Epidermal melanocyte (primary cell): ENCODE results near the gene FAM174B.
"Not testable (repeated sequence)": the region's sequence is repeated elsewhere in the genome, so short reads cannot be mapped to it uniquely, and the experiment has no call there.

ENCODE experiments used
- DNase-seq: peaks from one replicate; pipeline ENCODE4 v3.0.0; 2011; ENCODE audit warnings: low spot score; ENCODE audit not compliant: insufficient read length

FAM174B gene

DNA sequence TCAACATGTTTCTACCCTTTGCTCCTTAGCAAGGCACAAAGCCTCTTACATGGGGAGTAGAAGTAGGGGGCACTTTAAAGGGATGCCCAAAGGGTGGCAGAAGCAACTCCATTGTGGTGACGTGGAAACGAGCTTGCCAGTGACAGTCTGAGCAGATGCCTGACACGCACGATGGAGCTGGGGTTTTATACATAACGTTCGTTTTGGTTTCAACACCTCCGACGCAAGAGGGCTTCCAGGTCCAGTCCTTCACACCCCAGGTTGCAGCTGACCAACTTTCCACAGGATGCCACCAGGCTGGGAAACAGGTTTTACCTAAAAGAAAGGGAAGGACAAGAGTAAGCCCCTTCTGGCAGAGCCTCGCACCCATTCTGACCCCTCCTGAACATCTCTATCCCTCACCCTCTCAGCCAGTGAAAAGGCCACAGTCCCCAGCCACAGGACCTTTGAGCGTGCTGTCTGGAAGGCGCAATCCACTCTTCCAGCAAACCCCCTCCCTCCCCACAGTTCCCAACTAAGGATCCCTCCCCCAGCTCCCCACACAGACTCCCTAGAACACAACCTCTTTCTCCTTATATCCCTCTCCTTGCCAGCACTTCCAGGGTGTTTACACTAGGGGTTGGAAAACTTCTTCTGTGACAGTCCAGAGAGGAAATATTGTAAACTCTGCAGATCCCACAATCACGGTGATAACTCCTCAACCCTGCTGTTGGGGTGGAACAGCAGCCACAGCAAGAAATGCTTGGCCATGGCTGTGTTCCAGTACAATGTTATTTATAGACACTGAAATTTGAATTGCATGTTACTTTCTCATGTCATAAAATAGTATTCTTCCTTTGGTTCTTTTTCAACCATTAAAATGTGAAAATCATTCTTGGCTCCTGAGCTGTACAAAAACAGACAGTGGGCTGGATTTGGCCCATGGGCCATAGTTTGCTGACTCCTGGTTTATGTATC is 36.2 kb downstream of the FAM174B start:
- no peak for DNase-seq

DNA sequence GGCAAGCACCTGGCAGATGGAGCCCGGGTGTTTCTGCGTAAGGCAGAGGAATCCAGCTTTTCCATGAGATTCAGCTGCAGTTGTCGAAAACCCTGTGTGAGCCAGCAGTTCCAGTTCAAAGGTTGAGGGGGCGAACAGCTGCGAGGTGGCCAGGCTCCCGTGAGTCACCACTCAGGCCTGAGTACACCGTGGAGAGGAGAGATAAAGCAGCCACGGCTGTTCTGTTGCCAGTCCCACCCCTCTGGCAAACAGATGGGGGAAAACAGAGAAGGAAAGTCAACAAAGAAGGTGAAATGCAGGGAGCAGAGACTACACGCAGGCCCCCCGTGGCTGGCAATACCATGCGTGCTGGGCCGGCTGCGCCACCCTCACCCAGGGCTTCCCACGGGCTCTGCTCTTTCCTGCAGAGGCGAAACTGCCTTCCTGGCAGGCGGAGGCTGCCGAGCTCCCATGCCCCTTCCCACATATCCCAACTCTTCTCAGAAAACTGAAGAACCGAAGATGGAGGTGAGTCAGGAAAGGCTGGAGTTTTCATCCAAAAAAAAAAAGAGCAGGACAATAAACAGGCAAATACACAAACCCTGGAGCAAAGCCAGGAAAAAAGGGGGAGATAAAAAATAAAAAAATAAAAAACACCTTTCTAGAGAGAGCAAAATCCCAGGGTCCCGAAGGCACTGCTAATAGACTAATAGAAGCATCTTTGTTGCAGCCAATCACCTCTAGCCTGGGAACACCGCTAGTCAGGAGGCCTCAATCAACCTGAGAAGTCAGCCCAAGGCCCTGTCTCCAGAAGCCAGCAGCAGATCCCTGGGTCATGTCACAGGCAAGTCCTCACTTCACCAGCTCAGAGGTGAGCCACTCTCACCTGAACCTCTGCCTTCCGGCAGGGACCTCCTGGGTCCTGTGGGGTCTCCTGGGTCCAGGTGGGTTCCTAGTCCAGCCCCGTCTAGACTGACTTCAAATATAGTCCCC is 37.7 kb downstream of the FAM174B start:
- no peak for DNase-seq

GRCh38 chr15:92616621-92617548 is 38.7 kb downstream of the FAM174B start:
- DNase-seq: no peak

GRCh38 chr15:92614791-92615785 is 40.5 kb downstream of the FAM174B start:
- DNase-seq: no peak

DNA sequence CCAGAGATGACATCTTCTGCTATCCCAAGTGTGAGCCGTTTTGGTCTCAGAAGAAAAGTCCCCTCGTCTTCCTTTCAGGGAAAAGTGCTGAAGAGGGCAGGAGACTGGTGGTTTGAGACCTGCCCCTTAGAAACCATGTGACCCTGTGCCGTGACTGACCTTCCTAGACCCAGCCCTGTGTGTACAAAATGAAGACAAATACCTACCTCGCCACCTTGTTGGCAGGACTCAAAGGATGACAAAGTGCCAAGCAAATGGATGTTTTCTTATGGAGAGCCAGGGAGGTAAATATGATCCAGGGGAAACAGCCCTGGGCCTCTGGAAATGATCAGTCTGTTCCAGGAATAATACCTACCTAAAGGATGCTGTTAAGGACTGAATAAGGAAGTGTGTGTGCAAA is 41.3 kb downstream of the FAM174B start:
- DNase-seq: no peak

DNA sequence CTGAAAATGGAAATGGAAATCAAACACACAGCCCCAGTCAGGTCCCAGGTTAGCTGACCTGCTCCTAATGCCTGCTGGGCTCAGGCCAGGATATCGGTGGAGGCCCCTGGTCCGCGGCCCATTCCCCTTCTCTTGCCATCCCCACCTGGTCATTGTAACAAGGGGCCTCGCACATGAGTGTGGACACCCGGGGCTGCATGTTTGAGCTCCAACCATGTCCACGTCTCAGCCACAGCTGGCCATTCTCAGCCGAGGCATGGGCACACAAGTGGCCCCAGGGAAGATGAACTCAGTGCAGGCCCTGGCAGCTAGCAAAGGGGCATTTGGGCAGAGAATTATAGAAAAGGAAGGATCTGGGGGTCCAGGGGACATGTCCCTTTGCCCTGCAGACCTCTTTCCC is 41.7 kb downstream of the FAM174B start:
- DNase-seq: no peak

GRCh38 chr15:92612891-92613290 is 42.7 kb downstream of the FAM174B start:
- no peak for DNase-seq

GRCh38 chr15:92611995-92612745 is 43.4 kb downstream of the FAM174B start:
- DNase-seq: no peak

DNA sequence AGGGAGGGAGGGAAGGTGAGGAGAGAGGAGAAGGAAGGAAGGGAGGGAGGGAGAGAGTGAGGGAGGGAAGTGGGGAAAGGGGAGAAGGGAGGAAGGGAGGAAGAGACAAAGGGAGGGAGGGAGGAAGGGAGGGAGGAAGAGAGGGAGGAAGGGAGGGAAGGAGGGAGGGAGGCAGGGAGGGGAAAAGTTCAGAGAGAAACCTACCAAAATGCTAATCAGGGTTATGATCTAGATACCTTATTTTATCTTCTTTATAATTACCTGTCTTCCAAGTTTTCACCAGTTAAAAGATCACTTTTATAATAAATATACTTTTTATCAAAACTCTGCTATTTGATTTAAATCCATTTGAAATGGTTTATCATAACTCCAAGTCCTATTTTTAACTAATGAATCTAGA is 44.4 kb downstream of the FAM174B start:
- DNase-seq: no peak

DNA sequence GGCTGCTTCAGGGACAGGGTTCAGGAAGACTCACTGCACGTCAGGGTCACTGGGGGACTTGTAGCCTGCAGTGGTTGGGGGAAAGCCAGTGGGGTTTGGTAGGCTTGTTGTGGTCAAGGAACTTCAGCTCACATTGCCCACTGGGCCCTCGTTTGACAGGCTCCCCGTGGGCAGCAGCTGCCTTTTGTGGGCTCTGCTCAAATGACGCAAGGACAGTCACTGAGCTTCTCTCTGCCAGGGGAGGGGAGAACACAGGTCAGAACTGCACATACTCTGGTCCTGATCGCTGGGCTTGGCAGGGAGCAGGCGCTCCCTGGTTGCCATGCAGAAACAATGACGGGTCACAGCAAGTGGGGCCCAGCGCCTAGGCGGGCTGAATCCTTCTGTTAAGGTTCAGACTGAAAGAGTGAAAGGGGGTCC is 45.5 kb downstream of the FAM174B start:
- DNase-seq: no peak

- no peak for DNase-seq
Observed at GRCh38 chr15:92608866-92609700, 46.5 kb downstream of the FAM174B start.

DNA sequence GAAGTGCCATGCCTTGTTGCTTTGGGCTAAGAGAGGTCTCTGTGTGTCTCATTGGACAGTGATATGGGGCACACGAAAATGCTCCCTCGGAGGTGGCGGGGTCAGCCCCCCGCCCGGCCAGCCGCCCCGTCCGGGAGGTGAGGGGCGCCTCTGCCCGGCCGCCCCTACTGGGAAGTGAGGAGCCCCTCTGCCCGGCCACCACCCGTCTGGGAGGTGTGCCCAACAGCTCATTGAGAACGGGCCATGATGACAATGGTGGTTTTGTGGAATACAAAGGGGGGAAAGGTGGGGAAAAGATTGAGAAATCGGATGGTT is 48.8 kb downstream of the FAM174B start:
- DNase-seq: not testable (repeated sequence)

DNA sequence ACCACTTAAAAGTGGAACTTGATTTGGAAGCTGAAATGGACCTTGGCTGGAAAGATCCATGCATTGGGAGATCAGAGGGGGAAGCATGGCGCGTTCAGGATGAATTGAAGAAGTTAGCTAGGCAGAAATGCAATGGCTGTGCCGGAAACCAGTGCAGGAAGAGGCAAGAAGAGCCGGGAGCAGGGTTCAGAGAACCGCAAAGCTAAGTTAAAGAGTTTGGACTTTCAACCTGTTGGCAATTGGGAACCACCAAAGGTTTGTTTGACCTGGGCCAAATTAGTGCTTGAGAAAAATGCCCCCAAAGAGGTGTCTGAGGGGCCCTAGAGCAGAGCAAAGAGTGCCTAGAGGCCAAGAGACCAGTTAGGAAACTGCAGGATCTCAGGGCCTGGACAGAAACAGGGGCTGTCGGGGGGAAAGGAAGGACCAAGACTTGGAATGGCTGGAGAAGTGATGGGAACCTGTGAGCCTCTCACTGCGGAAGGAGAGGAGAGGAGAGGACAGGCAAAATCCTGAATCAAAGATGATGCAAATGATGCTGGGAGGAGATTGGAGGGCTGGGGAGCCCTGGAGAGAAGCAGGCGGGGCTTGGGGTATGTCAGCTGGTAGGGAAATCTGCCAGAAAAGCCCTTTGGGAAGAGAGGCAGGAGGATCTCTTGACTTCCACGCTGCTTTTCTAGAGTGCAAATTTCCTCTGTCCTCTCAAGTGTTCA is 49.3 kb downstream of the FAM174B start:
- no peak for DNase-seq

- DNase-seq: no peak
Observed at GRCh38 chr15:92605225-92605944, 50.2 kb downstream of the FAM174B start.

GRCh38 chr15:92603743-92604470 is 51.7 kb downstream of the FAM174B start:
- DNase-seq: no peak

- no peak for DNase-seq
Observed at GRCh38 chr15:92603278-92603677, 52.3 kb downstream of the FAM174B start.
